HG03442 (cell line): ENCODE results near the gene ATP1A3.
A peak's percentile ranks its signal among the peaks of the same experiment; 100 is the strongest.
"Not testable (repeated sequence)": the region's sequence is repeated elsewhere in the genome, so short reads cannot be mapped to it uniquely, and the experiment has no call there.

Experiments
- ATAC-seq: cut with Tn5 transposase; IDR thresholded peaks from one replicate; pipeline ENCODE4 v1.9.1; 2021; ENCODE audit warnings: mild to moderate bottlenecking, moderate library complexity; ENCODE audit not compliant: unreplicated experiment

Gene ATP1A3

DNA sequence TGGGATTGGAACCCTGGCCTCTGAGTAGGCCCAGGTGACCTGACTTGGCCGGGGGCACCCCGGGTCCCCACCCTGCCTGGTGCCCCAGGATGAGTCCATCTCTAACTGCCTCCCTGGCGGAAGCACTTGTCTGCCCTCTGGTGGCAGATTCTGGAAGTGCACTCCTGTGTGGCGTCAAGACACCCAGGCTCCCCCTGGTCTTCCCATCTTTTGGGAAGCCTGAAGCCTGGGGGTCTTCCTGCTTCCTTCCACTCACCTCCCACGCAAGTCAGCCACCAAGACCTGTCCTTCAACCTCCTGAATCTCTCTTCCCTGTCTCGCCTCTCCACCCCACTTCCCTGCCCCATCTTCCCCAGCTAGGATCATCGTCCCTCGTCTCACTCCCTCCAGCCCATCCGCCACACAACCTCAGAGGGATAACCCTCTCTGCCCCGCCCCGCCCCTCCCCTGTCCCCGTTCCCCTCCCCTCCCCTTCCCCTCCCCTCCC lies 42.3 kb downstream of the ATP1A3 start:
- ATAC-seq = no peak

DNA sequence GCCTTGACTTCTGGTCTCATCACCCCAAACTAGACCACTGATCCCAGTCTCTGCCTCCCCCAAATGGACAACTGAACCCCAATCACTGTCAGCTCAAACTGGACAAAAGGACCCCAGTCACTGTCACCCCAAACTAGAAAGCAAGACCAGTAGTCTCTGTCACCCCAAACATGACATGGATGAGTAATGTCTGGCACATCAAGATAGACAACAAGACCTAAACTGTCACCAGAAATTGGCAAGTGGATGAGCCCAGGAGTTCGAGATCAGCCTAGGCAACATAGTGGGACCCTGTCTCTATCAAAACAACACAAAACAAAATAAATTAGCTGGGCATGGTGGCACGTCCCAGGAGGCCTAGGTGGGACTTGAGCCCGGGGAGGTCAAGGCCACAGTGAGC lies 46.9 kb downstream of the ATP1A3 start:
- ATAC-seq = no peak

DNA sequence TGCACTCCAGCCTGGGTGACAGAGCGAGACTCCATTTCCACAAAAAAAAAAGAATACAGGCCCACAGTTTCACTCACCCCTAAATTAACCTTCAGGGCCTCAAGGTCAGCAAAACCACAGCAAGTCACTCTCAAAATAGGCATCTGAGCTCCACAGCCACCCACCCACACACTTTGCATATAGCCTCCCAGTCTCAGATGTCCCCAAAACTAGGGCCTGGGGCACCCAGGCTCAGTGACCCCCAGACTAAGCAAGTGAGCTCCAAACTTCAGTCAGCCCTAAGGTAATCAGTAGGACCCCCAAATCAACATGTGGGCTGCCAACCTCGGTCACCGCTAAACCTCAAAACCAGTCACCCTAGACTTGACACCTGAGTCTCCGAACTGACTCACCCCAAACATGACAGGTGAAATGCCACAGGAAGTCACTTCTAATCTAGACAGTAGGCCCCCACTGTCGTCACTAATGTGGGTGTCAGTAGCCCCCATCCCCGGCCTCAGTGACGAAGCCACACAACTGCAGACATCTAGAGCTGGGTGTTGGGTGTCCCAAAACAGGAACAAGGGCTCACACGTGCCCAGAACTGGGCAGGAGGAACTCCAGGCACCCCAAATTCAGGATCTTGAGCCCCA lies 48.8 kb downstream of the ATP1A3 start:
- ATAC-seq = peak; percentile 85

DNA sequence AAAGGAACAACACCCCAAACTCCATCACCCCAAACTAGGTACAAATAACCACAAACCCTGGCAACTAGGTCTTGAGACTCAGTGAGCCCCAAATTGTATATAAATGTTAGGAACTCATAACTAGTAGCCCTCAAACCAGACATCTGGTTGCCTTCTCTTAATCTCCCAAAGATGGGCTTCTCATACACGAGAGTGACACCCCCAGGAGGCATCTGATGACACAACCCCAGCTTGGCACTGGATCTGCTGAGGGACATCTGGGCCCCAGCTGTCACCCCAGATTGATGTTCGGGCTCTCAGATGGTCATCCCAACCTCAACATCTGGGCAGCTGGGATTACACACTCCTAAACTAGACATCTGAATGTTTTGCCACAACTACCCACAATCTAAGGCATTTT lies 49.7 kb downstream of the ATP1A3 start:
- no peak for ATAC-seq

DNA sequence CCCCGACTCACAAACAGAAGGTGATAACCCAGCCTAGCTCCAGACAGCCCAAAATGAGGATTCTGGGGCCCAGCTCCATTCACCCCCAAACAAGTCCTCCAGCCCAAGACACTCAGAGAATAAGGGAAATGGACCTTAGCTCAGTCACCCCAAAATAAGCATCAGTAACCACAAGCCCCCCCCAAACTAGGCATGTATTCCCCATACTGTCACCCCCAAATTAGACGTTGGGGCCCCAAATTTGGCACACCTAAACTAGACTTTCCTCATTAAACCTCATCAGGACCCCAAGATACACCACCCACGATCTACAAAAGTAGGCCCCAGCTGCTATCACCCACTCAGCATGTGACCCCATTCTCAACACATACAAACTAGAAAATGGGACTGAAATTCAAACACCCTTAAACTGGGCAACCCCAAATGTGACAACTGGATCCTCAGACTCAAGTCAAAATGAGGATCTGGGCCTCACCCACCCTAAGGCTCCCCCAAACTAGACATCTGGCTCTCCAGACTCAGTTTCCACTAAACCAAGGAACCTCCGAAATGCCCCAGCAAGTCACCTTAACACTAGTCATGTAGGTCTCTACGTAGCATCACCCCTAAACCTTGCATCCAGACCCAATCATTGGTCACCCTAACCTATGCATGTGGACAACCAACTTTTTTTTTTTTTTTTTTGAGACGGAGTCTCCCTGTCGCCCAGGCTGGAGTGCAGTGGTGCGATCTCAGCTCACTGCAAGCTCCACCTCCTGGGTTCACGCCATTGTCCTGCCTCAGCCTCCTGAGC lies 52.4 kb downstream of the ATP1A3 start:
- no peak for ATAC-seq

DNA sequence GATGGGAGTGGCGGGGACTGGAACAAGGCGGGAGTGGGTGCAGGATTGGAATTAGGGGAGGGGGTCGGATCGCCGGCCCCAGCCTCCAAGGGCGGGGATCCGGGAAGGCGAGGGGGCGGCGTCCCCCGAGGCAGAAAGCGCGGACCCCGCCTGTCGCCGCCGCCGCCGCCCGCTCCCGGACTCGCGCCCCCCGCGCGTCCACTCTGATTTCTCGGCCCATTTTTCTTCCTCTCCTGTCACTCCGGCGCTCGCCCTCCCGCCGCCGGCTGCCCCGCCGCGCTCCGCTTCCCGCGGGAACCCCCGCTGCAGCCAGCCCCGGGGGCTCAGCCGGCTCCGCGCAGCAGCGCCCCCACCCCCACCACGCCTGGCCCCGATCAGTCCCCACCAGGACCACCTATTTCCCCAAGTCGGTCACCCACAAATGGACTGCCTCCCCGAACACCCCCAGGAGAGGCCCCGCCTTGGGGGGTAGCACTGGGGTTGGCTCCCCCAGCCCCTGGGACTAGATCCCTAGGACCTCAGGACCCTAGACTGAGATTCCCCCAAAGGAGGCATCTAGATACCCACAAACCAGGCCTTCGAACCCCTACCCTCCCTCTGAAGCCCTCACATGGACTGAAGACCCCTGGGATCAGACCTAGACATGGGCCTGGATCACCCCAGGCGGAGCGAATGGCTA lies 53.2 kb downstream of the ATP1A3 start:
- ATAC-seq = no peak

DNA sequence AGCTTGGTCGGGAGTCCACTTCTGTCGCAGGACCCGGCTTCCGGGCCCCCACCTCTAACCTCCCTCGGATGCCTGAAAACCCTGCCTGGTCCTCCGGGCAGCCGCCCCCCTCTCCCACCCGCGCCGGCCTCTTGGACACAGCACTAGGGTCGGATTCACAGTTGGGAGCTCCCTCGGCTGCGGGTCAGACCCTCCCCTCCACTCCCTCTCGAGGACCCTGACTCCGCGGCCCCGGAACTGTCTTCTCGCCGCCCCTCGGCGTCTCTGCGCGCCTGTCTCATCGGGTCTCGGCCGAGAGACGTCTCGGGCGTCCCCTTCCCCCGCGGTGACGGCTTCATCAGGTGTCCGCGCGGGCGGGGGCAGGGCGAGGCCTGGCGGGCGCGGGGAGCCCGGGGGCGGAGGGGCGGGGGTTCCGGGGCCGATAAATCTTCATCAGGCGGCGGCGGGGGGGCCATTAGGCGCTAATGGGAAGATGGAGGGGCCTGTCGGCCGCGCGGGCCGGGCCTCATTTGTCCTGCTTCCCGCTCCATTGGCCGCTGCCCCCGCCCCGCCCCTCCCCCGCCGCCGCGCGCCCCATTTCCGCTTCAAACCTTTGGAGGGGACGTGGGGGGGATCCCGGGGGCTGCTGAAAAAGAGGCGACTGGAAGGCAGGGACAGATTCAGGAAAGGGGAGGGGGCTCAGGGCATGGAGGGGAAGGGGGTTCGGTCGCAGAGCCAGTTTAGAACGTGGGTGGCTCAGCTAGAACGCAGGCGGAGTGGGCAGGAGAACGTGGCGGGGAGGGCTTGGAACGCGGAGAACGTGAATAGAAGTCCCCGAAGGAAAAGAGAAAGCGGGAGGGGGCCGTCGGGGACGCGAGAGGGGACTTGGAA lies 53.9 kb downstream of the ATP1A3 start:
- ATAC-seq = no peak

DNA sequence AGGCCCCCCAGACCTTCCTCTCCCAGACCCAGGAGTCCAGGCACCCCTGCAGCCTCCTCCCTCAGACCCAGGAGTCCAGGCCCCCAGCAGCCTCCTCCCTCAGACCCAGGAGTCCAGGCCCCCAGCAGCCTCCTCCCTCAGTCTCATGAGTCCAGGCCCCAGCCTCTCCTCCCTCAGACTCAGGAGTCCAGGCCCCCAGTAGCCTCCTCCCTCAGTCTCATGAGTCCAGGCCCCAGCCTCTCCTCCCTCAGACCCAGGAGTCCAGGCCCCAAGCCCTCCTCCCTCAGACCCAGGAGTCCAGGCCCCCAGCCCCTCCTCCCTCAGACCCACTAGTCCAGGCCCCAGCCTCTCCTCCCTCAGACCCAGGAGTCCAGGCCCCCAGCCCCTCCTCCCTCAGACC lies 54.8 kb downstream of the ATP1A3 start:
- ATAC-seq = not testable (repeated sequence)

DNA sequence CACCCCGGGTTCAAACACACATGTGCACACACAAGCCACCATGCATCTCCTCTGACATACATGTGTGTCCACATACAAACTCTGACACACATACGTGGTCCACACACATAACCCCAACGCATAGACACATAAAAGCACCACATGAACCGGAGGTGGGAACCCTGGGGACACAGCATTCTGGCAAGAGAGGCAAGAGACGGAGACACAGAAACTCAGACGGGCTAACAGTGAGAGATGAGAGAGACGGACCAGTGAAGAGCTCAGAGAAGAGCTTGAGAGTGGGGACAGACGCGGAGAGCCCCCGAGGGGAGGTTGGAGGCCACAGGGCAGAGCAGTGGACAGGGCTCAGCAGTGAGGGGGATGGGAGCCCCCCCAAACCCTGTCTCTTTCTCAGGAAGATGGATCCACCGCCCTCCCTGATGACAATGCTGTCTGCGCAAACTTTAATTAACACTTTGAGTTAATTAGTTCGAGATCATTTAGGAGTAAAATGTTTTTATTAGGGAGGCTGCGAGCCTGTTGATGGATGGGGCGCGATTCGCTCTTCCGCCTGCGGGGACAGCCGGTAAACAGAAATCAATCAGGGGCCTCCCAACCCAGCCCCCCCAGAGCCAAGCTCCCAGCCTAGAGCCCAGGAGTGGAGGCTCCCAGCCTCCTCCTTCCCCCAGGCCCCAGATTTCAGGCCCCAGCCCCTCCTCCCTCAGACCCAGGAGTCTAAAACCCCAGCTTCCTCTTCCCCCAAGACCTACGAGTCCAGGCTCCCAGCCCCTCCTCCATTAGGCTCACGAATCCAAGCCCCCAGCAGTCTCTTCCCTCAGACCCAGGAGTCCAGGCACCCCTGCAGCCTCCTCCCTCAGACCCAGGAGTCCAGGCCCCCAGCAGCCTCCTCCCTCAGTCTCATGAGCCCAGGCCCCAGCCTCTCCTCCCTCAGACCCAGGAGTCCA lies 56.2 kb downstream of the ATP1A3 start:
- ATAC-seq = no peak

DNA sequence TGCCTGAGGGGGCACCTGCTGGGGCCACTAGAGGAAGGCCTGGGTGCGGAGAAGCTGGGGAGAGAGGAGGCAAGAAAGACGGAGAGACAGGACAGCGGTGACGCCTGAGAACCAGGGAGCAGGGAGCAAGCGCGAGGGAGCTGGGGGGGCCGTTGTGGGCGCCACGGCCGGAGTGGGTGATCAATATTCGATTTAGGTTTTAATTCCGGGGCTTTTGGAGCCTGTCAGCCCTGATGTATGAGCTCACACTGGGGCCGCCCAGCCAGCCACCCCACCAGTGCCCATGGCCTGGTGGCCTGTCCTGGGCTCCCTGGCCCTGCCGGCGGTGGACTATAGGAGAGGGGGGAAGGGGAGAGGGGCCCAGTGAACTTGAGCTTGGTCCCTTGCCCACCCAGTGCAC lies 57.1 kb downstream of the ATP1A3 start:
- ATAC-seq = no peak

DNA sequence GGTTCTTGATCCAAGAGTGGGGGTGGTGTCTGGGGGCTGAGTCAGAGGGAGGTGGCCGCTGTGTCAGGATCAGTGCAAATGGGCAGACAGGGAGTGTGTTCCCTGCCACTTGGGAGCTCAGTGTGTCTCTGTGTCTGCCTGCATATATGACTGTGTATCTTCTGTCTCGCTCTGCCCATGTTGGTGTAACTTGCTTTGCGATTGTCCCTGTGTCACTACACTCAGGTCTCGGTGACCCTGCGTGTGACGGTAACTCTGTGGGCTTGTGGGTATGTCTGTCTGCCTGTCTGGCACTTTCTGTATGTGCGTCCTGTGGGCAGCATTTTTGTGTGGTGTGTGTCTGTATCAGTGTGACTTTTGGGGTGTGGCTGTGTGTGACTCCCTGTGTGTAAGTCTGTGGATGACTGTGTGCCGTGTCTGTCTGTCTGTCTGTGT lies 57.6 kb downstream of the ATP1A3 start:
- ATAC-seq = no peak

DNA sequence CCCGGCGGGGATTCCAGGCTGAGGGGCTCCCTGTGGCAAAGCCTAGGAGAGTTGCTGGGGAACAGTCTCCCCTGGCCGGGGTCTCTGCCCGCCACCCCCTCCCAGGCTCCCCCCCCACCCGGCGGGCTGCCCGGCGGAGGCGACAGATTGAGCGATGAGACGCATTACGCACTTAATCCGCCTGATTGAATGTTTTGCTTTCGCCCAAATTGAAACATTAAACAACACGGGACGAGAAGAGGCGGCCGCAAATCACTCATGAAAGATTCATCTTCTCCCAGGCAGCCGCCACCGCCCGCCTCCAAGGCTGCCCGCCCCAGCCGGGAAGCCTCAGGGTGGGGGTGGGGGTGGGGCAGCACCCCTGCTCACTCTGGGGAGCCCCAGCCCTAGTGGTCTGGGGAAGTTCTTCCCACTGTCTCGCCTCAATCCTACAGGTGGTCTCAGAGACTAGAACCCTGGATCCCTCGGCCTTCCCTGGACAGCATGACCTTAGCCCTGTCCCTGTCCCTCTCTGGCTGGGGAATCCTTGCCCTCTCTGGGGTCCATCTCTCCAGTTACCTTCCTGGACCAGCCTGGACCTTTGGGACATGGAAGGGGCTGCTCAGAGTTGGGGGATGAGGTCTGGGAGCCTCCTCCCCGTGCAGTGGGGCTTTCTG lies 58.1 kb downstream of the ATP1A3 start:
- ATAC-seq = no peak

DNA sequence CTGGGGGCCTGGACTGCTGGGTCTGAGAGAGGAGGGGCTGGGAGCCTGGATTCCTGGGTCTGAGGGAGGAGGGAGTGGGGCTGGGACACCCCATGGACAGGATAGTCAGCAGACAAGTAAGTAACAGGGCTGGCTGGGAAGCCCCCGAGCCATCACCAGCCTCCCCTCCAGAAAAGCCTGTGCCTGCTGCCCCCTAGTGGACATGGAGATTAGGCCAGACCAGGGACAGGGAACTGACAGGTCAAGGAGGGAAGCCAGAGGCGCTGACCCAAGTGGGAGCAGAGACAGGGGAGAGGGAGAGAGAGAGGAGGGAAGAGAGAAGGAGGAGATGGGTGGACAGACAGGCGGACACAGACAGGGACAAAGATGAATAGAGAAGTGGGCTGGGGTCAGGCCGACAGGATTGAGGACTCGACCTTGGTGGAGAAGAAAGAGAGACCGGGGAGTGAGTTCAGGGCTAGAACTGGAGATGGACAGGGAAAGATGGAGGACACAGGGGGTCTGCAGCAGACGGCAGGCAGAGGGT lies 59.1 kb downstream of the ATP1A3 start:
- no peak for ATAC-seq

DNA sequence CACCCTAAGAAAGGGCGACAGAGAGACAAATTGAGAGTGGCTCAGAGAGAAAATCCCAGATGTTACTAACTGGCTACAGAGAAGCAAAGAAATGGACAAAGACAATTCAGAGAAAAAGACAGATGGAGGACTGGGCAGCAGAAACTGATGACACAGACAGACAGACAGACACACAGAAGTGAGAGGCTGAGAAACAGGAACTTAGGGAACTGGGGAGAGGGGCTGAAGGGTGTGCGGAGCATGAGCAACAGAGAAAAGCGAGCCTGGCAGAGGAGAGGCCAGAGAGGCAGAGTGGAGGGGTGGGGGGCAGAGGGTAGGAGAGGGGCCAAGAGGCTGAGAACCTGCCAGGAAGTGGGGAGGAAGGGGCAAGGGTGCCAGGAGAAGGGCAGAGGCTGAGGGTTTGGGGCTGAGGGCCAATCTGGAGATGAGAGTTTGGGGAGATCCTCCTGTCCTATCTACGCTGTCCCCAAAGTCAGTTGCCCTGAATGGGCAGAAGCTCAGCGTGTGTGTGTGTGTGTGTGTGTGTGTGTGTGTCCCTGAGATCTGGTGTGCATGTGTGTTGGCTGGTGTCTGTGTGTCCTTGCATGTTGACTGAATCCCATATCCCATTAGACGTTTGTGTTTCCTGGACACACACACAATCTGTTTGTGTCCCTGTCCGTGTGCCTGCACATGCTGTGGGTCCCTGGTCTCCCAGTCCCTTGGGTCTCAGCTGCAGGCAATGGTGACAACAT lies 60.2 kb downstream of the ATP1A3 start:
- ATAC-seq = no peak

DNA sequence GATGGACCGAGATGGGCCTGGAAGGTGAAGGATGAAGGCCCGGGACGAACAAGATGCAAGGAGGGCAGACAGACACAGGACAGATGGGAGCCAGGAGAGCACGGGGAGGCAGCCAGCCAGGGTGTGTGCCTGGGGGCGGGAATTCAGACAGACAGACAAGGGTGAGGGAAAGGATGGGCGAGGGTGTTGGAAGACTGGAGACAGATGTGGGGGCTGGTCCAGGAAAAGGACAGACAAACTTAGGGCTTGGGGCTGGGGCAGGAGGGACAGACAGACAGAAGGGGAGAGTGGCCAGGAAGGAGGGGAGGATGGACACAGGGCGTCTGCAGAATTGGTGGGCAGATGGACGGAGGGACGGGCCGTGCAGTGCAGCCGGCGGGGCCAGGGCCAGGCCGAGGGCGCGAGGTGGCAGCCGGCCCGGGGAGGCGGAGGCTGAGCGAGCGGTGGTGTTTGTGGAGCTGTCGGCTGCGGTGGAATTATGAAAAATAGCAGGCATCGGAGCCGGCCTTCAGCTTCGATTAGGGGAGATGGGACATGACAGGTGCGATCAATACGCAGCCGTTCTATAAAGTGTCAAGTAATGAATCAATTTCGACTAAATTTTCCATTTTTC lies 61.2 kb downstream of the ATP1A3 start:
- ATAC-seq = no peak

DNA sequence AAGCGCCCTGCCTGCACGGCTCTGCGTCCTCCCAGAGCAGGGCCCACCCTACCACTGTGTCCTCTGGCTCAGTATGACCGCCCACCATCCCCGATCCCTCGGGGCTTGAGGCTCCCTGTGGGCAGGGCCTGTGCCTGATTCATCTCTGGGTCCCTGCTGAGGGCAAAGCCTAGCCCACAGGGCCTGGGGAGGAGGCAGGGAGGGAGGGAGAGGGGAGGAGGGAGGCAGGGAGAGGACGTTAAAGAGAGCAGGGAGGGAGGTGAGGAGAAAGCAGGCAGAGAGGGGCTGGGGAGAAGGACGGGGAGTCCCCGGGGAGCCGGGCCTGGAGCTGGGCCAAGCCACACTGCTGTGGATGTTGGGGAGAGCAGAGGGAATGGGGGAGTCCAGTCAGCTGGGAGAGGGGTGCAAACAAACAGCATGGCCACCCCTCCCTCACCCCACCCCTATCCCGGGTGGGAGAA lies 61.7 kb downstream of the ATP1A3 start:
- no peak for ATAC-seq

DNA sequence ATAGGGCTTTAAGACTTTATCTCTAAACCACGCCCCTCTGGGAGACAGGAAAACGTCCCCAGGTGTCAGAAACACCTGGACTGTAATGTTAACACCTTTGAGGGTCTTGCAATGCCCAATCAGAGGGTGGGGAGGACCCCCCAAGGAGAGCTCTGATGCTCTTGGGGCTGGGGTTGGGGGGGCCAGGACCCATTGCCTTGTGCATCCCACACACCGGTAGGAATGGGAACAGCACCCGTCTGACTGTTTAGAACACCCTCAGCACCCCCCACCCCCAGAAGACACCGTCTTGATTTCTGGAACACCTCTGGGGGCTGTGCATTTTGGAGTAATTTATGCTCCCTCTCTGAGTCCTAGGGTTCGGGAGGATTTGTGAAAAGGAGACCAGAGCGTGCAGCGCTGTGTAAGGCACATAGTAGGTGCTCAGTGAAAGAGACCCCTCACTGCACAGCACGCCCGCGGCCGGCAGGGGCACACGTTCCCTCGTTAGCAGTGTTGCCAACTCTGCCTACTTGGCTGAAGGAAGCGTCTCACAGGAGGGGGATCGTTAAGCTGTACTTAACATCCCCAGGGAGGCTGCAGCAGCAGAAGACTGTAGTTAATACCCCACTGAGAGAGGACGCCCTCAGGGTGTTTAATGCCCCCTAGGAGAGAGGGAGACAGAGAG lies 63.0 kb downstream of the ATP1A3 start:
- no peak for ATAC-seq
